ENCODE data around the gene CCDC179. TPM values are rescaled to one million over a fixed set of nuclear protein-coding genes. Genes with fewer than 3 reads are reported as not detected.

Gene CCDC179
- total RNA-seq (2013; cell fraction: nucleolus; rRNA removed): not detected in 2 replicates
- total RNA-seq (2014; rRNA removed): not detected in 2 replicates
- total RNA-seq (2014; rRNA removed; fragmentation: Illumina TruSeq; extraction: Trizol): not detected in 2 replicates
- total RNA-seq (2021): not detected in 2 replicates
- polyA plus RNA-seq (2011; ENCODE audit: low read depth): not detected
- not detected in 2 replicates for polyA plus RNA-seq (2011; rRNA removed)
- polyA plus RNA-seq (2011; cell fraction: cytosol; rRNA removed): not detected in 2 replicates
- not detected in 2 replicates for polyA plus RNA-seq (2011; cell fraction: nucleus; rRNA removed)
- polyA plus RNA-seq (2012): not detected in 2 replicates
- polyA plus RNA-seq (2014; fragmentation: Illumina TruSeq; extraction: Trizol): not detected in 2 replicates
- not detected for polyA plus RNA-seq (2014; fragmentation: Nextera tagmentation; extraction: Ambion mirVana)
- polyA plus RNA-seq (2014; rRNA removed): not detected in 2 replicates
- under 1 TPM in 1 of 2 experiments, not detected in 1; 0.16 TPM for polyA plus RNA-seq (2016; fragmentation: Nextera tagmentation; extraction: Ambion mirVana)
- not detected in 2 replicates for polyA minus RNA-seq (2011; rRNA and poly(A)+ RNA removed)
- not detected in 2 replicates for polyA minus RNA-seq (2011; cell fraction: cytosol; rRNA and poly(A)+ RNA removed)
- polyA minus RNA-seq (2011; cell fraction: nucleus; rRNA and poly(A)+ RNA removed): not detected in 2 replicates
- not detected for Bru-seq, nascent RNA
- not detected for BruChase-seq, experiment 1, labeled RNA remaining after a 6-hour chase
- not detected for BruChase-seq, experiment 2, labeled RNA remaining after a 2-hour chase
- long read RNA-seq, experiment 1: 0 reads
- long read RNA-seq, experiment 2, partial matches to known transcripts: 0 of 1 reads
- long read RNA-seq, experiment 2, other reads (novel, unspliced or antisense): 1 of 1 reads

DNA sequence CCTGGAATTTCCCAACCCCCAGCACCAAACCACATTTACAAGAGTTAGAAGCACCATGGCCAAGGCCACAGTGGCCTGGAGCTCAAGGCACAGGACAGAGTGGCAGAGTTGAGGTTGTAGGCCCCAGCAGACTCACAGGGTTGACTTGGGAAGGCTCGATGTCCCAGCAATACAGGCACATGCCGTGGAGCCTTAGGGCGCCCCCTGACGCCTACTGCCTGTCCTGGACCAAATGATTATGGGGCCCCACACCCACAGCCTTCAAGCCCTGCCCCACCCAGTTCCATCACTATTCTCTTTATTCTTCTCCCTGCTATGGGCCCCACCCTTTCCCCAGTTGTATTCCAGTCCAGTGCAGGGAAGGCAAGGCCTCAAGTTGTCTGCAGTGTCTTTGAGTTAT lies at the start of gene CCDC179:
Gene CCDC179, minus strand, starts transcription at position 234 of the 400 bp plus-strand sequence. Its CDS starts 53 bp downstream, at position 181.
- Histone ChIP-seq H3K9ac (ENCODE audit: control insufficient read depth, insufficient read depth, low read length) (no peak within 1 kb of the TSS), H2AFZ (ENCODE audit: control insufficient read depth, low read depth, low read length) (no peak within 1 kb of the TSS), H3K4me1 (ENCODE audit: control insufficient read depth, insufficient read depth, low read length) (no peaks in the 10 kb centered on the region), H3K27ac (ENCODE audit: control insufficient read depth, insufficient read depth) (no peak within 1 kb of the TSS), H3K4me3 (no peak within 1 kb of the TSS), H3K4me2 (ENCODE audit: control insufficient read depth, insufficient read depth) (no peak within 1 kb of the TSS), H3K79me2 (ENCODE audit: control insufficient read depth, insufficient read depth, low read length) (no peaks in the 10 kb centered on the region), H3K36me3 (ENCODE audit: control insufficient read depth in 2 of 2, insufficient read depth in 2 of 2, low read length in 1 of 2) (no peaks in the 10 kb centered on the region), H4K20me1 (ENCODE audit: control insufficient read depth, insufficient read depth) (no peaks in the 10 kb centered on the region), H3K9me3 (replicated peaks; ENCODE audit: control insufficient read depth, insufficient read depth, low read length) (no peaks in the 10 kb centered on the region), H3K27me3 (replicated peaks in 1 of 2; ENCODE audit: control insufficient read depth in 2 of 2, insufficient read depth in 2 of 2, low read length in 1 of 2) (no peaks in the 10 kb centered on the region)
- DNase-seq (ENCODE audit: low read depth, low spot score): no peak
- TF ChIP-seq, protein P1, sequence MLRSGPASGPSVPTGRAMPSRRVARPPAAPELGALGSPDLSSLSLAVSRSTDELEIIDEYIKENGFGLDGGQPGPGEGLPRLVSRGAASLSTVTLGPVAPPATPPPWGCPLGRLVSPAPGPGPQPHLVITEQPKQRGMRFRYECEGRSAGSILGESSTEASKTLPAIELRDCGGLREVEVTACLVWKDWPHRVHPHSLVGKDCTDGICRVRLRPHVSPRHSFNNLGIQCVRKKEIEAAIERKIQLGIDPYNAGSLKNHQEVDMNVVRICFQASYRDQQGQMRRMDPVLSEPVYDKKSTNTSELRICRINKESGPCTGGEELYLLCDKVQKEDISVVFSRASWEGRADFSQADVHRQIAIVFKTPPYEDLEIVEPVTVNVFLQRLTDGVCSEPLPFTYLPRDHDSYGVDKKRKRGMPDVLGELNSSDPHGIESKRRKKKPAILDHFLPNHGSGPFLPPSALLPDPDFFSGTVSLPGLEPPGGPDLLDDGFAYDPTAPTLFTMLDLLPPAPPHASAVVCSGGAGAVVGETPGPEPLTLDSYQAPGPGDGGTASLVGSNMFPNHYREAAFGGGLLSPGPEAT (IDR thresholded peaks at IDR 0.05; ENCODE audit: low read depth): no peak
- TF ChIP-seq DPF2 (IDR thresholded peaks at IDR 0.05) (no peak), ZNF24 (IDR thresholded peaks at IDR 0.05) (no peak)
- intact Hi-C loops (cut with micrococcal nuclease; ENCODE audit: unreplicated experiment) (no loop called here), in situ Hi-C loops (cut with MboI) (no loop called here)
- RAD21 ChIA-PET (ENCODE audit: unreplicated experiment): interaction anchor here (1.2 kb wide), 1 partner anchor 16 kb away, joined by 3 read pairs; no protein-coding TSS in a partner anchor
- ATAC-seq: no peak
- BruUV-seq (replicated peaks): no TSS peak
- no peak for FAIRE-seq
- POLR2A ChIA-PET: no interaction called here
- CTCF ChIA-PET: interaction anchor here (0.5 to 0.6 kb wide), 2 partner anchors 17 to 493 kb away, joined by 3 read pairs; no protein-coding TSS in a partner anchor
- SMC1A ChIA-PET (ENCODE audit: uncharacterized antibody, unreplicated experiment): interaction anchor here (0.9 to 1.2 kb wide), 3 partner anchors 14 to 19 kb away, joined by 3 to 5 read pairs (median 3); no protein-coding TSS in a partner anchor
- WGBS (ENCODE audit: insufficient coverage, insufficient replicate concordance, low lambda C conversion rate, missing lambda C conversion rate): 77% methylated on average over 4 of the region's 4 CpGs
